Measurements from ENCODE around the gene DONSON. TPM values are rescaled to one million over a fixed set of nuclear protein-coding genes. Genes with fewer than 3 reads are reported as not detected.

Gene DONSON
- total RNA-seq, 4 donors from 2014 or later = 5.0 to 15.3 (median 9.0) TPM

- no peak for TF ChIP-seq CTCF (IDR thresholded peaks at IDR 0.05)
- no peak for ATAC-seq (ENCODE audit: low FRiP score)
- DNase-seq (ENCODE audit: low spot score) = no peak
Observed at GRCh38 chr21:33611006-33611744, 22.7 kb upstream of the DONSON start.

GRCh38 chr21:33608559-33608958 lies 20.1 kb upstream of the DONSON start:
- TF ChIP-seq CTCF (IDR thresholded peaks at IDR 0.05) = no peak
- DNase-seq (ENCODE audit: low spot score) (no peak), ATAC-seq (ENCODE audit: low FRiP score) (no peak)

- ATAC-seq (ENCODE audit: low FRiP score) (no peak), DNase-seq (ENCODE audit: low spot score) (no peak)
- TF ChIP-seq CTCF (IDR thresholded peaks at IDR 0.05) = no peak
Observed at GRCh38 chr21:33598051-33598450, 9.6 kb upstream of the DONSON start.

GRCh38 chr21:33587792-33588484 lies 546 bp downstream of the DONSON start:
- no peak for TF ChIP-seq CTCF (IDR thresholded peaks at IDR 0.05)
- peak; percentile 58 for ATAC-seq (ENCODE audit: low FRiP score)
- DNase-seq (ENCODE audit: low spot score) = no peak

GRCh38 chr21:33586927-33587326 lies 1.6 kb downstream of the DONSON start:
- no peak for ATAC-seq (ENCODE audit: low FRiP score)
- no peak for TF ChIP-seq CTCF (IDR thresholded peaks at IDR 0.05)
- no peak for DNase-seq (ENCODE audit: low spot score)

- DNase-seq (ENCODE audit: low spot score) (no peak), ATAC-seq (ENCODE audit: low FRiP score) (no peak)
- no peak for TF ChIP-seq CTCF (IDR thresholded peaks at IDR 0.05)
Observed at GRCh38 chr21:33584455-33584854, 4.0 kb downstream of the DONSON start.

All from omental fat pad (tissue), 4 donors.